Left ventricle myocardium superior (tissue), 1 donor: ENCODE results near the gene RHEB. TPM values are rescaled to one million over a fixed set of nuclear protein-coding genes. Genes with fewer than 3 reads are reported as not detected.

Source experiments
- ATAC-seq: fragments of 200-7000 bp; cut with Tn5 transposase; one replicate; pipeline ENCODE4 v1.9.1; 2020; ENCODE audit warnings: mild to moderate bottlenecking, moderate library complexity
- DNase-seq: peaks from one replicate; pipeline ENCODE4 v3.0.0-alpha.2; 2020
- intact Hi-C: fragments of 100-400 bp; cut with micrococcal nuclease; formaldehyde crosslinking; loops from one replicate; pipeline ENCODE4 v1.11.0; 2022
- total RNA-seq: library from RNA; stranded (reverse); fragmentation: NEBNext Ultra II Directional; extraction: Animal tissue kit (Norgen Biotek cat#: 25700); gene quantifications from one replicate; pipeline ENCODE4 v1.2.1, GENCODE V29; 2021
- donor health status: DM: no; HTN: yes; CAD: no; lungs with severe emphysema.

Gene RHEB
- total RNA-seq, 1 donor from 2014 or later, result 116 TPM

- no peak for ATAC-seq
- DNase-seq, result no peak
- intact Hi-C loops, result no loop called here
Observed at GRCh38 chr7:151507806-151508205, 11.9 kb downstream of the RHEB start.

- peak; percentile 60 for ATAC-seq
- no peak for DNase-seq
- intact Hi-C loops, result no loop called here
Observed at GRCh38 chr7:151506901-151507382, 12.8 kb downstream of the RHEB start.

- DNase-seq, result no peak
- ATAC-seq, result no peak
- intact Hi-C loops, result no loop called here
Observed at GRCh38 chr7:151505836-151506468, 13.7 kb downstream of the RHEB start.

- DNase-seq (no peak), ATAC-seq (no peak)
- intact Hi-C loops, result no loop called here
Observed at GRCh38 chr7:151505433-151505832, 14.3 kb downstream of the RHEB start.

GRCh38 chr7:151504715-151505326 is 14.9 kb downstream of the RHEB start:
- DNase-seq (no peak), ATAC-seq (no peak)
- intact Hi-C loops, result no loop called here

- ATAC-seq, result peak; percentile 77
- intact Hi-C loops, result no loop called here
- no peak for DNase-seq
Observed at GRCh38 chr7:151503902-151504714, 15.6 kb downstream of the RHEB start.

- no peak for DNase-seq
- intact Hi-C loops, result no loop called here
- no peak for ATAC-seq
Observed at GRCh38 chr7:151501676-151502075, 18.0 kb downstream of the RHEB start.

- no peak for ATAC-seq
- intact Hi-C loops, result no loop called here
- no peak for DNase-seq
Observed at GRCh38 chr7:151498495-151498894, 21.2 kb downstream of the RHEB start.

GRCh38 chr7:151497306-151497871 is 22.3 kb downstream of the RHEB start:
- peak; percentile 36 for ATAC-seq
- DNase-seq, result no peak
- intact Hi-C loops, result no loop called here

- ATAC-seq, result no peak
- no peak for DNase-seq
- intact Hi-C loops, result no loop called here
Observed at GRCh38 chr7:151495360-151495759, 24.3 kb downstream of the RHEB start.

GRCh38 chr7:151494298-151495284 is 25.1 kb downstream of the RHEB start:
- no peak for ATAC-seq
- intact Hi-C loops, result no loop called here
- no peak for DNase-seq

- ATAC-seq (no peak), DNase-seq (no peak)
- intact Hi-C loops, result no loop called here
Observed at GRCh38 chr7:151493083-151493482, 26.6 kb downstream of the RHEB start.

GRCh38 chr7:151491859-151492258 is 27.8 kb downstream of the RHEB start:
- ATAC-seq (no peak), DNase-seq (no peak)
- intact Hi-C loops, result no loop called here

GRCh38 chr7:151490456-151491105 is 29.1 kb downstream of the RHEB start:
- DNase-seq, result no peak
- ATAC-seq, result no peak
- intact Hi-C loops, result no loop called here

GRCh38 chr7:151489498-151489897 is 30.2 kb downstream of the RHEB start:
- intact Hi-C loops, result no loop called here
- peak; percentile 42 for ATAC-seq
- no peak for DNase-seq

GRCh38 chr7:151488096-151488495 is 31.6 kb downstream of the RHEB start:
- ATAC-seq, result no peak
- intact Hi-C loops, result no loop called here
- no peak for DNase-seq

GRCh38 chr7:151487228-151487627 is 32.5 kb downstream of the RHEB start:
- no peak for ATAC-seq
- no peak for DNase-seq
- intact Hi-C loops, result no loop called here

- intact Hi-C loops, result no loop called here
- no peak for ATAC-seq
- DNase-seq, result no peak
Observed at GRCh38 chr7:151486074-151486473, 33.6 kb downstream of the RHEB start.
